Muscle layer of colon (tissue), 2 donors: Measurements from ENCODE around the gene TMPO.
"Not testable (repeated sequence)": the region's sequence is repeated elsewhere in the genome, so short reads cannot be mapped to it uniquely, and the experiment has no call there.

Source experiments
- H3K27ac ChIP-seq: one replicate; pipeline ENCODE4 v1.7.0; 2013; ENCODE audit warnings: low read depth, mild to moderate bottlenecking, low read length, moderate library complexity
- H3K27me3 ChIP-seq, 2 donors: one replicate each; pipeline ENCODE4 v1.7.0; 2013; ENCODE audit warnings: low read length in 2 of 2, mild to moderate bottlenecking in 2 of 2; ENCODE audit not compliant: insufficient read depth in 2 of 2, control insufficient read depth in 1 of 2
- H3K36me3 ChIP-seq: one replicate; pipeline ENCODE4 v1.7.0; 2013; ENCODE audit warnings: mild to moderate bottlenecking, low read length; ENCODE audit not compliant: insufficient read depth
- H3K4me1 ChIP-seq: one replicate; pipeline ENCODE4 v1.7.0; 2013; ENCODE audit warnings: mild to moderate bottlenecking, low read length; ENCODE audit not compliant: insufficient read depth
- H3K4me3 ChIP-seq, 2 donors: one replicate each; pipeline ENCODE4 v1.7.0; 2013; ENCODE audit warnings: low read length in 2 of 2, low read depth in 1 of 2, mild to moderate bottlenecking in 1 of 2, moderate library complexity in 1 of 2
- H3K9ac ChIP-seq: one replicate; pipeline ENCODE4 v1.7.0; 2013; ENCODE audit warnings: low read length
- H3K9me3 ChIP-seq: one replicate; pipeline ENCODE4 v1.7.0; 2013; ENCODE audit warnings: mild to moderate bottlenecking, low read length
- donor health status: abdominal sarcoma.
- donor health status: Adenocarcinoma of cecum.

TMPO gene

DNA sequence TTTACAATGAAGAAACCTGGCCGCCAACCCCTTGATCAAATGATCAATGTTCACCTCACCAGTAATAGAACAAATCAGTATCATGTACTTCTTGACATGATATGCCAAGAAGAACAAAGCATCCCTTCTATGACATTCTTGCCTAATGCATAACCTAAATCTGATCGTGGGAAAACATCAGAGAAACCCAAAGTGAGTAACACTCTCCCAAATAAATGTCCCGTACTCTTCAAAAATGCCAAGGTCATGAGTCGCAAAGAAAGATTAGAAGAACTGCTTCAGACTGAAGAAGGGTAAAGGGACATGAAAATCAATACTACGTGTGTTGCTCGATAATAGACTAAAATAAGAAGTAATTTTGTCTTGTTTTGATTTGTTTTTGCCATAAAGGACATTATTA lies 66.7 kb downstream of the TMPO start:
- no peak overlapping the region for H3K27ac ChIP-seq
- H3K27me3 ChIP-seq = no peaks in the 10 kb centered on the region
- no peaks in the 10 kb centered on the region for H3K9me3 ChIP-seq
- no peak overlapping the region for H3K4me3 ChIP-seq
- H3K9ac ChIP-seq = no peak overlapping the region
- H3K36me3 ChIP-seq = no peaks in the 10 kb centered on the region
- H3K4me1 ChIP-seq = no peaks in the 10 kb centered on the region

DNA sequence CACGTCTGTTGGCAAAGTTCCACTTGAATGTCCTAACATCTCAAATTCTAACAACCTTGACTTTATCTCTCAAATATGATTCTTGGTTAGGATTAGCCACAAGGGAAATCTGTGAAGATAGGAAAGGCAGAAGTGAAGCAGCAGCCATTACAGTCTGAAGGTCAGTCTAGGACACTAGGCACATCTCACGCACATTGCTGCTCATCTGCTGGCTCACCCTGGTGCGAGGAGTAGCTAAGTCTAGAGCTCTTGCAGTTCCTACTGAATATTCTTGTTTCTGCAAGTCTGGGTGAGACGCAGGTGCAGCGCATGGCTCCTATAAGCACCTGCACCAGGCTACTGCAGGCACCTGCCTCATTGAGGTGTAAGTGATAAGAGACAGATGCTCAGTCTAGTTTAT lies 71.7 kb downstream of the TMPO start:
- H3K36me3 ChIP-seq = no peaks in the 10 kb centered on the region
- H3K27me3 ChIP-seq = no peaks in the 10 kb centered on the region
- no peak overlapping the region for H3K4me3 ChIP-seq
- H3K4me1 ChIP-seq = no peaks in the 10 kb centered on the region
- H3K9me3 ChIP-seq = no peaks in the 10 kb centered on the region
- H3K9ac ChIP-seq = no peak overlapping the region
- no peak overlapping the region for H3K27ac ChIP-seq

DNA sequence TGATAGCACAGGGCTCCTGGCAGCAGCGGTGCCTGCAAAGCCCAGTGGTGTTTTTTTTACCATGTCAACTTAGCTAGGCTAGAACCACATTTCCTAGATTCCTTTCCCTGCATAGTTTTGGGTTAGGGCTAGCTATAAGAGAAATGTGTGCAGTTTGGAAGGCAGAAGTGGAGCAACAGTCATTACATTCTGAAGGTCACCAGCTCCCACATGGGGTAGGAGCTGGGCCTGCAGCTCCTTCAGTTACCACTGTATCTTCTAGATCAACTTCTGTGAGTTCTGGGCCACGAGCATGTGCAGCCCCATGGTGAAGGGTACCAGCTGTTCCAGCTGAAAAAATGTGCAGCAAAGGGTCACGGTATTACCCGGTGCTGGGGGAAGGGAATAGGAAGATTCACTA lies 75.8 kb downstream of the TMPO start:
- no peak overlapping the region for H3K4me3 ChIP-seq

DNA sequence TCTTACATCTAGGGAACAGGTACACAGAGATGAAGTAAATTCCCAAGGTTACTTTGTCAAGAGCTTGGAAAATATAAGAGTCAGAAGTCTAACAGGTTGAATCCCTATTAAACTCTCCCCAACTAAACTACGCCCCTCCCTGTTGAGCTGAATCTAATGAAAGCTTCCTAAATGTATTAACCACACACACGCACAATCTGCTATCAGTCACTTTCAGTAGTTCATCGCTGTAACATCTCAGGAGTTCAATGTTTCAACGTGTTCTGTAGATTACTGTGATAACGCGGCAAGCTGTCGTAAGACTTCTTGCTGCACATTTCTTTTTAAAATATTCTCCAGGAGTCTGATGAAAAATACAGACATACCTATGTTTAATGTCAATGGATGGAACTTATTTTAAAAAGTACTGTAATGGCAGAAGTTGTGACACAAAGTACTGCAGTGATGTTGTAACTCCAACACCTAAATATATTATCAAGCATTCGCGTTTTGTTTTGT lies 77.5 kb downstream of the TMPO start:
- H3K9ac ChIP-seq = peak overlapping the region; percentile 85
- H3K27me3 ChIP-seq = no peaks in the 10 kb centered on the region
- no peaks in the 10 kb centered on the region for H3K9me3 ChIP-seq
- peak overlapping the region; percentile 67 for H3K27ac ChIP-seq
- H3K4me3 ChIP-seq = peak overlapping the region; percentile 37 to 89
- peaks cover 14% of the 10 kb centered on the region for H3K36me3 ChIP-seq
- peaks cover 26% of the 10 kb centered on the region for H3K4me1 ChIP-seq

More for the DNA sequence above, 75.8 kb downstream of the TMPO start:
- Histone ChIP-seq H3K4me1 (peaks cover 19% of the 10 kb centered on the region), H3K9ac (no peak overlapping the region), H3K36me3 (peaks cover 6% of the 10 kb centered on the region), H3K9me3 (no peaks in the 10 kb centered on the region), H3K27me3 (no peaks in the 10 kb centered on the region), H3K27ac (no peak overlapping the region)

DNA sequence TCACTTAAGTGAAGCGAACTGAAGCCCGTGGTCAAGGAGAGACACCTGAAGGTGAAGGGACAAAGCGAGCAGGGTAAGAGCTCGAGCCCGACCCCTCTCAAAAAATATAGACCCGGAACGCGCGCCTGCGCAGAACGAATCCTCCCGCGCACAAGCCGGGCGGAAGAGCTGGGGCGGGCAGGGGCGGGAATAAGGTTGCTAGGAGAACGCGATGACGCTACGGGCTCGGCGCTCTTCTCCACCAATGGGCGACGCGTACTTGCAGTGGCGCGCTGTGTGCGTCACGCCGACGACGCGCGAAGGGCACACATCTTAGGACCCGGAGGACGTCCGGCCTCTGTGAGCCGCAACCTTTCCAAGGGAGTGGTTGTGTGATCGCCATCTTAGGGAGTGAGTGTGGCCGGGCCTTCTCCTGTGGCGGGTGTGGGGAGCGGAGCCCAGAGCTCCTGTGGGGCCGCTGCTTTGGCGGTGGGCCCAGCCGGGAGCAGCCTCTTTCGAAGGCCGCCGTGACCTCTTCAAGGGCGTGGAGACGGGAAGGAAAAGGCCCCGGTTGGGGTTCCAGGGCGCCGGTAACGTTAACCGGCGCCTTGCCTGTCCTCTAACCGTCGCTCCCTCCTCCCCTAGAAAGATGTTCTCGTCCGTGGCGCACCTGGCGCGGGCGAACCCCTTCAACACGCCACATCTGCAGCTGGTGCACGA lies 78.1 kb downstream of the TMPO start, which contains the start of gene SLC25A3:
SLC25A3 (plus strand) TSS at position 336 of the 699 bp plus-strand sequence; CDS start at position 629, 293 bp downstream.
- Histone ChIP-seq H3K27me3 (no peaks in the 10 kb centered on the region), H3K4me3 (peak within 1 kb of the TSS; percentile 69 to 89), H3K9ac (peak within 1 kb of the TSS; percentile 85), H3K9me3 (no peaks in the 10 kb centered on the region), H3K27ac (peak within 1 kb of the TSS; percentile 80), H3K36me3 (peaks cover 20% of the 10 kb centered on the region), H3K4me1 (peaks cover 26% of the 10 kb centered on the region)

DNA sequence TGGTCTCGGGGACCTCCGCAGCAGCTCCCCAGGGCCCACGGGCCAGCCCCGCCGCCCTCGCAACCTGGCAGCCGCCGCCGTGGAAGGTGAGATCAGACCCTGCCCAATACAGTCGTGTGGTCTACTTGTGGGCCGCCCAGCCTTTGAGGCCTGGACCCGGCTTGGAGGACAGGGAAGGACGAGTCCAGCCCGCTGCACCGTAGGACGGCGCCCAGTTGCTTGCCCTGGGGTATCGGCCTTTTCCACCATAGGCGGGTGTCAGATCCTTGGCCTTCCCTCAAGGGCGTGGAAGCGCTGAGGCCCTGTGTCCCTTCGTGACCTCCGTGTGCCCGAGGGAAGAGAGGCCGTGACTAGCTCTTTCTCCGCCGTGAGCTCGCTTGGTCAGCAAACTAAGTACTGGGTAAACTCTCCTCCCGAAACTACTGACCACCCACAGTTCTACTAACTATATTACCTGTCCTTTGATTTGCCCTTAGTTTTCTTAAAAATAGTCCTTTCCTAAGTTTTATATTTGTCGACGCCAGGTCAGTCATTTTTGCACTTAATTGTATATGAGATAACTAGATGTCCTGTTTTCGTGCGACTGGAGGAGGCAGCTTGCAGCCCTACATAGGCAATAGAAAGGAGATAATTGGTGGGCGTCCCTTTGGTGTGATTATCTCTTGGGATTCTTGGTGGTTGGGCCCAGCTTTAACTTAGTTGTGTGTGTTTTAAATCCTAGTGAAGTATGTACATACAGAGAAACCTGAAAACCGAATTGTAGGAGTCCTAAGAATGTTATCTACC lies 78.9 kb downstream of the TMPO start:
- Histone ChIP-seq H3K4me1 (peaks cover 26% of the 10 kb centered on the region), H3K27me3 (no peaks in the 10 kb centered on the region), H3K9ac (peak overlapping the region; percentile 83), H3K9me3 (no peaks in the 10 kb centered on the region), H3K27ac (peak overlapping the region; percentile 80), H3K4me3 (peak overlapping the region; percentile 69 to 89), H3K36me3 (peaks cover 26% of the 10 kb centered on the region)

DNA sequence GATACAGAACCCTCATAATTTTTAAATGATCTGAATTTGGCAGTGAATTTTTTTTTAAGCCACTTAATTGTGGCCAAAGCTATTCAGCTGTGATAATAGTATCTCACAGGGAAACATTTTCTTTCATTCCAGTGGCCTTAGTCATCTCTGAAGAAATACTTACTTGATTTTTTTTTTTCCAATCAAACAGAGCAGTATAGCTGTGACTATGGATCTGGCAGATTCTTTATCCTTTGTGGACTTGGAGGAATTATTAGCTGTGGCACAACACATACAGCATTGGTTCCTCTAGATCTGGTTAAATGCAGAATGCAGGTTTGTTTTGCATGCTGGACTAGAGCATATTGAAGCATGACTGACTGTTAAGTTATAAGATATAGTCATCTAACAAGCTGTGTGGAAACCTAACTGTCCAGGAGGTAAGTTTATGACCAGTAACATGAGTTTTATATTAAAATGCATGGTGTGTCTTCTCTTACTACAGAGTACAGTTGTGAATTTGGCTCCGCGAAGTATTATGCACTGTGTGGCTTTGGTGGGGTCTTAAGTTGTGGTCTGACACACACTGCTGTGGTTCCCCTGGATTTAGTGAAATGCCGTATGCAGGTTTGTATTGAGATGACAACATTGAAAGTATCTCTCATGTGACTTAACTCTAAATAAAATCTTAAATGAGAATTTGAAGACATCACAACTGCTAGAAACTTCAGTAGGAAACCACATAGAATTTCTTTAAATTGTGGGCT lies 80.0 kb downstream of the TMPO start:
- no peaks in the 10 kb centered on the region for H3K27me3 ChIP-seq
- peak overlapping the region; percentile 53 to 89 for H3K4me3 ChIP-seq
- H3K27ac ChIP-seq = no peak overlapping the region
- H3K9me3 ChIP-seq = no peaks in the 10 kb centered on the region
- H3K36me3 ChIP-seq = peaks cover 38% of the 10 kb centered on the region
- peaks cover 26% of the 10 kb centered on the region for H3K4me1 ChIP-seq
- H3K9ac ChIP-seq = peak overlapping the region; percentile 83

DNA sequence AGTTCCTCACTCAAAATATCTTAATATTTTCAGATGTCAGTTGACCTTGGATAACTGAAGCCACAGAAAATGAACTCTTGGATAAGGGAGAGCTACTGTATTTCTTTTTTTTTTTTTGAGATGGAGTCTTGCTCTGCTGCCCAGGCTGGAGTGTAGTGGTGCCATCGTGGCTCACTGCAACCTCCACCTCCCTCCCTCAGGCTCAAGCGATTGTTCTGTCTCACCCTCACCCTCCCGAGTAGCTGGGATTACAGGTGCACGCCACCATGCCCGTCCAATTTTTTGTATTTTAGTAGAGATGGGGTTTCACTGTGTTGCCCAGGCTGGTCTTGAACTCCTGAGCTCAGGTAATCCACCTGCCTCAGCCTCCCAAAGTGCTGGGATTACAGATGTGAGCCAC lies 81.9 kb downstream of the TMPO start:
- H3K4me1 ChIP-seq = peaks cover 26% of the 10 kb centered on the region
- not testable (repeated sequence) for H3K27me3 ChIP-seq, H3K9me3 ChIP-seq, H3K9ac ChIP-seq, H3K27ac ChIP-seq, H3K4me3 ChIP-seq
- peaks cover 56% of the 10 kb centered on the region for H3K36me3 ChIP-seq
